Testis (tissue), 3 donors: Measurements from ENCODE around the gene FOXO1. TPM values are rescaled to one million over a fixed set of nuclear protein-coding genes. Genes with fewer than 3 reads are reported as not detected.

Source experiments
- DNase-seq: peaks from one replicate; pipeline ENCODE4 v3.0.0-alpha.2; 2019
- H3K27ac ChIP-seq, 2 donors: fragments of 200-600 bp; sonication (generic); one replicate each; pipeline ENCODE4 v1.5.1; 2019
- H3K27me3 ChIP-seq: fragments of 200-600 bp; sonication (generic); one replicate; pipeline ENCODE4 v1.5.1; 2019
- H3K36me3 ChIP-seq: fragments of 200-600 bp; sonication (generic); one replicate; pipeline ENCODE4 v1.5.1; 2017; ENCODE audit warnings: low read depth; ENCODE audit errors: missing control alignments
- H3K4me1 ChIP-seq: fragments of 200-600 bp; sonication (generic); one replicate; pipeline ENCODE4 v1.5.1; 2019
- H3K4me3 ChIP-seq, 2 donors: fragments of 200-600 bp; sonication (generic); one replicate each; pipeline ENCODE4 v1.5.1; 2017 to 2019
- H3K9me3 ChIP-seq: fragments of 200-600 bp; sonication (generic); one replicate; pipeline ENCODE4 v1.5.1; 2017
- POLR2A ChIP-seq: fragments of 450-650 bp; IDR thresholded peaks from one replicate; pipeline ENCODE4 v1.6.1; 2017; ENCODE audit warnings: antibody characterized with exemption, mild to moderate bottlenecking, moderate library complexity
- WGBS, 2 donors: methylation state at CpG; one replicate each; pipeline ENCODE4 v1.1.5; 2018; 5-methylcytosine and 5-hydroxymethylcytosine counted together
- intact Hi-C: fragments of 100-400 bp; cut with DNase I; formaldehyde crosslinking; loops from one replicate; pipeline ENCODE4 v1.15.1; 2023; ENCODE audit warnings: low total_unique reads
- polyA plus RNA-seq: library from polyadenylated mRNA; stranded (reverse); fragments of 350-450 nt; fragmentation: Illumina TruSeq; extraction: RNeasy Lipid Tissue Mini Kit (QIAGEN cat#74804); gene quantifications from one replicate; pipeline ENCODE4 v1.2.3, GENCODE V29; 2014; ENCODE audit warnings: low read depth, low replicate concordance; ENCODE audit not compliant: insufficient read depth
- total RNA-seq, 2 donors: library from RNA; depleted of rRNA; stranded (reverse); fragments of >200 nt; gene quantifications; one replicate each; pipeline ENCODE4 v1.2.3, GENCODE V29; 2016
- TF ChIP-seq, protein P1 (sequence below), 3 experiments: fragments of 450-650 bp in 2 of 3; fragments of 200-600 bp in 1 of 3; sonication (generic) in 1 of 3; IDR thresholded peaks; one replicate each; pipeline ENCODE4 v1.5.1; 2016 to 2019; ENCODE audit warnings: antibody characterized with exemption in 3 of 3, mild to moderate bottlenecking in 2 of 3, moderate library complexity in 1 of 3

The FOXO1 gene
- total and polyA plus RNA-seq, 3 donors from 2014 or later, result 19.5 to 58.7 (median 52.2) TPM

DNA sequence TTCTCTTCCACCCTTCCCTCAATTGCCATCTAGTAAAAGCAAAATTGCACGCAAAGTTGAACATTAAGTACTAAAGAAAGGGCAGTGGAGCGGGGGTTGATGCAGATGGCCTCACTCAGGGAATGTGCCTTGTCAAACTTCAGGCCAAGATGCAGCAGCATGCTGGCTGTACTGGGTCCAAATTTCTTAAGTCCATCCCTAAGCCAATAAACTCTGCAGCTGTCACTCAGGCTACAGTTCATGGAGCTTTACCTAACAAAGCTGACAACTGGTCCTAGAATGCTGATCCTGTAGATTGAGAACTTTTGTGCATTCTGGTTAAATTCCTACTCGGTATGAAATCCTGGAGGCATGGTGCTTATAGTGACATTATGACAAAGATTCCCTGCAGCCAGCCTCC, 88.4 kb downstream of the FOXO1 start:
- no peaks in the 10 kb centered on the region for H3K36me3 ChIP-seq
- TF ChIP-seq, protein P1, sequence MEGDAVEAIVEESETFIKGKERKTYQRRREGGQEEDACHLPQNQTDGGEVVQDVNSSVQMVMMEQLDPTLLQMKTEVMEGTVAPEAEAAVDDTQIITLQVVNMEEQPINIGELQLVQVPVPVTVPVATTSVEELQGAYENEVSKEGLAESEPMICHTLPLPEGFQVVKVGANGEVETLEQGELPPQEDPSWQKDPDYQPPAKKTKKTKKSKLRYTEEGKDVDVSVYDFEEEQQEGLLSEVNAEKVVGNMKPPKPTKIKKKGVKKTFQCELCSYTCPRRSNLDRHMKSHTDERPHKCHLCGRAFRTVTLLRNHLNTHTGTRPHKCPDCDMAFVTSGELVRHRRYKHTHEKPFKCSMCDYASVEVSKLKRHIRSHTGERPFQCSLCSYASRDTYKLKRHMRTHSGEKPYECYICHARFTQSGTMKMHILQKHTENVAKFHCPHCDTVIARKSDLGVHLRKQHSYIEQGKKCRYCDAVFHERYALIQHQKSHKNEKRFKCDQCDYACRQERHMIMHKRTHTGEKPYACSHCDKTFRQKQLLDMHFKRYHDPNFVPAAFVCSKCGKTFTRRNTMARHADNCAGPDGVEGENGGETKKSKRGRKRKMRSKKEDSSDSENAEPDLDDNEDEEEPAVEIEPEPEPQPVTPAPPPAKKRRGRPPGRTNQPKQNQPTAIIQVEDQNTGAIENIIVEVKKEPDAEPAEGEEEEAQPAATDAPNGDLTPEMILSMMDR (IDR thresholded peaks at IDR 0.05), result no peak
- TF ChIP-seq POLR2A, result no peak
- no peaks in the 10 kb centered on the region for H3K9me3 ChIP-seq
- no peaks in the 10 kb centered on the region for H3K27me3 ChIP-seq
- WGBS, 2 donors, result 87 to 92% methylated on average over 3 of the region's 3 CpGs
- no peak overlapping the region for H3K27ac ChIP-seq
- peaks cover 6% of the 10 kb centered on the region for H3K4me1 ChIP-seq
- intact Hi-C loops, result no loop called here
- no peak for DNase-seq
- no peak overlapping the region for H3K4me3 ChIP-seq

DNA sequence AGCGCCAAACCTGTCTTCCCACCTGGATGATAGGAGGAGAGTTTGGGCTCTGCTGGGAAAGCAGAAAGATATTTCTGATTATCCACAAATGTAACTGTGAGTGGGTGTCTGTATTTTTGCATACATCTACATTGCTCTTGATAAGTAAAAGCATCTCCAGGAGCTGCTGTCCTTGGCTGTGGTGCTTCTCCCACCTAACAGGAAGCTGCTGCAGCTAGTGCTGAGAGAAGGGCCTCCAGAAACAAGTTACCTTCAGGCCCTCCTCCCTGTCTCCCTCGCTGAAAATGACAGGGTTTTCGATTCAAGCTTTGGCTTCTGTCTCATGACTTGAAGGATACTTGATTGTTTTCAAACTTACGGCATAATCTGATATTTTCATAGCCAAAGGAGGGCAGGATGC, 90.1 kb downstream of the FOXO1 start:
- Histone ChIP-seq H3K4me3 (no peak overlapping the region), H3K36me3 (no peaks in the 10 kb centered on the region), H3K27me3 (no peaks in the 10 kb centered on the region), H3K9me3 (no peaks in the 10 kb centered on the region), H3K4me1 (peaks cover 6% of the 10 kb centered on the region), H3K27ac (no peak overlapping the region)
- 58 to 59% methylated on average over 4 of the region's 4 CpGs for WGBS, 2 donors
- intact Hi-C loops, result no loop called here
- DNase-seq, result no peak
- TF ChIP-seq POLR2A, result no peak
- TF ChIP-seq, protein P1 (IDR thresholded peaks at IDR 0.05), result no peak

DNA sequence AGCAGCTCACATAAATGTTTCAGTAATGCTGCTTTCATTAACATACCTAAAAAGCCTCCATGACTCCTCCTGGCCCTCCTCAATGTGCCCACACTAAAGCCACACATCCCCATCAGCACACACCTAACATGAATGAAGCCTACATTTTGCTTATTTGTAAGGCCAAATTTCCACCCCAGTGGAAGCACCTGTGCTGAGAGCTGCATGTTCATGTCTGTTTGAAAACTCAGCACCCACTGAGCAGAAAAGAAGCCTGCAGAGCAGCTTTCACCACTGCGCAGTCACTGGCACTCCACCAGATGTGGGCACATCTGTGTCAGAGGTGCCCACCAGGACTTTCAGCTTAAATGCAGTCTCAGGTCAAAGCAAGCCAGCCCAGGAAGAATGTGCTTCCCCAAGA, 93.5 kb downstream of the FOXO1 start:
- DNase-seq, result no peak
- Histone ChIP-seq H3K4me1 (no peaks in the 10 kb centered on the region), H3K36me3 (no peaks in the 10 kb centered on the region), H3K27ac (no peak overlapping the region), H3K4me3 (no peak overlapping the region), H3K27me3 (no peaks in the 10 kb centered on the region), H3K9me3 (no peaks in the 10 kb centered on the region)
- TF ChIP-seq, protein P1 (IDR thresholded peaks at IDR 0.05), result no peak
- WGBS, 2 donors, result 100% methylated on average over 1 of the region's 1 CpG
- intact Hi-C loops, result no loop called here

DNA sequence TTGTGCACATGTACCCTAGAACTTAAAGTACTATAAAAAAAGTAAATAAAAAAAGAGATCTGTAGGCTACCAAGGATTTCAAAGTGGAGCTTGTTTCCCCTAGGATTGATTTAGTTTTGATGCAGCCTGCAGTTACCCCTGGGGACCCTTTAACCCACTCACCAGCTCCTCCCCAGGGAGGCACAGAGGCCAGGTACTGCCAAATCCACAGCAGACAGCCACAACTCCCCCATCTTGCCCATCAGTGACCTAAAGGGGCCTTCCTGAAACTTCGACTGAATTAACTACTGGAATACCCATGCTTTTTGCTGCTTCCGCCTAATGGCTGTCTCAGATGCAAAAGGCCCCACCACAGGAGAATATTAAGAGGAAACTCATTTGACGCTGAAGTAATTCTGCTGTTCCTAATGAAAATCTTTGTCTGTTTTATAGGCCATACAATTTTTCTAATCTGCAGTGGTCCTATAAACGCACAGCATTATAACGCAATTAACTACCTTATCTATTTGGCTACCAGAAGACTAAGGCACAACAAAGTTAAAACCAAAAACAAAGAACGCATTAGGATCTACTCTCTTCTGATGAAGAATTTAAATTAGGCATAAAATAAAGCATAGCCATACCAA, 95.0 kb downstream of the FOXO1 start:
- WGBS, 2 donors, result 82 to 91% methylated on average over 6 of the region's 6 CpGs
- TF ChIP-seq, protein P1 (IDR thresholded peaks at IDR 0.05), result no peak
- TF ChIP-seq POLR2A, result no peak
- no peaks in the 10 kb centered on the region for H3K9me3 ChIP-seq
- no peaks in the 10 kb centered on the region for H3K27me3 ChIP-seq
- no peak for DNase-seq
- no peaks in the 10 kb centered on the region for H3K36me3 ChIP-seq
- H3K4me3 ChIP-seq, result no peak overlapping the region
- intact Hi-C loops, result no loop called here
- no peaks in the 10 kb centered on the region for H3K4me1 ChIP-seq
- no peak overlapping the region for H3K27ac ChIP-seq

DNA sequence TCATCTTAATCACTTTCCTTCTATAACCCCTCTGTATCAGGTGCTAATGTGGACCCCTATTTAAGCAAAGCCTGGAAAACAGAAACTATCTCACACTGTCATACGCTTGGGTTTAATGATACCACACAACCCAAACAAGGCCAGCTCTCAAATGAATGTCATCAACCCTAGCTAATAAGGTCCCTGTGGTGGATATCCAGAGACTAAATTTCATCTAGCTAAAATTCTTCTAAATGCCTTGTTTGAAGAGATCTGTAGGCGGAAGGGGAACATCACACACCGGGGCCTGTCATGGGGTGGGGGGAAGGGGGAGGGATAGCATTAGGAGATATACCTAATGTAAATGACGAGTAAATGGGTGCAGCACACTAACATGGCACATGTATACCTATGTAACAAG, 95.5 kb downstream of the FOXO1 start:
- Histone ChIP-seq H3K4me1 (no peaks in the 10 kb centered on the region), H3K27ac (no peak overlapping the region), H3K27me3 (no peaks in the 10 kb centered on the region), H3K9me3 (no peaks in the 10 kb centered on the region), H3K4me3 (no peak overlapping the region), H3K36me3 (no peaks in the 10 kb centered on the region)
- 90 to 94% methylated on average over 4 of the region's 4 CpGs for WGBS, 2 donors
- intact Hi-C loops, result no loop called here
- DNase-seq, result no peak
- TF ChIP-seq, protein P1 (IDR thresholded peaks at IDR 0.05), result no peak
- no peak for TF ChIP-seq POLR2A
